HepG2 (cell line): ENCODE measurements around the gene GPLD1. TPM values are rescaled to one million over a fixed set of nuclear protein-coding genes. Genes with fewer than 3 reads are reported as not detected.

Experiments
- ATAC-seq: fragments of 200-7000 bp; cut with Tn5 transposase; 3 replicates; pipeline ENCODE4 v1.9.1; 2020; ENCODE audit warnings: mild to moderate bottlenecking, moderate library complexity
- BruUV-seq: library from RNA; stranded (reverse); fragments of 400-500 nt; replicated peaks from 2 replicates; lab custom pipeline; 2021; lab: Mats Ljungman, UMichigan
- CTCF ChIA-PET: fragments of 300-600 bp; formaldehyde crosslinking; extraction: SDS; loops from one replicate; lab custom pipeline; 2021; ENCODE audit warnings: low total read pairs, inconsistent platforms, low intra/inter-chr PET ratio; lab: Yijun Ruan, JAX
- POLR2A ChIA-PET: fragments of 350-600 bp; sonication (Branson Sonifier 250); formaldehyde crosslinking; loops from one replicate; lab custom pipeline; 2020; ENCODE audit warnings: antibody characterized with exemption, inconsistent platforms; lab: Yijun Ruan, JAX
- DNase-seq: peaks from one replicate; pipeline ENCODE4 v3.0.0-alpha.2; 2015; ENCODE audit warnings: low spot score
- FAIRE-seq: peaks from 3 replicates; lab custom pipeline; 2011; peaks lifted over from hg19 to GRCh38; lab: Jason Lieb, UNC
- H2AFZ ChIP-seq: one replicate; pipeline ENCODE4 v1.6.1; 2011; ENCODE audit warnings: low read length, inconsistent platforms
- H3K27ac ChIP-seq: fragments of 300-600 bp; 3 replicates; pipeline ENCODE4 v1.8.0; 2011; ENCODE audit warnings: mixed run types, mild to moderate bottlenecking, mixed read lengths, low read length, inconsistent platforms; ENCODE audit not compliant: insufficient read depth; ENCODE audit errors: extremely low read length
- H3K27me3 ChIP-seq, 2 experiments: fragments of 200-600 bp in 1 of 2; 2 replicates in 1 of 2; 3 replicates in 1 of 2; pipeline versions ENCODE4 v1.6.0 to v1.8.0; 2011; ENCODE audit warnings: low read length in 2 of 2, mild to moderate bottlenecking in 2 of 2, moderate library complexity in 2 of 2, inconsistent platforms in 1 of 2; ENCODE audit not compliant: insufficient read depth in 2 of 2, control insufficient read depth in 1 of 2
- H3K36me3 ChIP-seq, 2 experiments: fragments of 200-600 bp in 1 of 2; replicated peaks in 1 of 2; 2 replicates in 1 of 2; 3 replicates in 1 of 2; pipeline versions ENCODE4 v1.5.1 to v1.8.0; 2011; ENCODE audit warnings: low read length in 2 of 2, inconsistent platforms in 1 of 2; ENCODE audit not compliant: insufficient read depth in 2 of 2, control insufficient read depth in 1 of 2
- H3K4me1 ChIP-seq: 2 replicates; pipeline ENCODE4 v1.5.1; 2012; ENCODE audit warnings: low read length, inconsistent platforms; ENCODE audit not compliant: insufficient read depth
- H3K4me2 ChIP-seq: 2 replicates; pipeline ENCODE4 v1.6.0; 2011; ENCODE audit warnings: low read depth, low read length, inconsistent platforms
- H3K4me3 ChIP-seq, 3 experiments: fragments of 200-600 bp in 1 of 3; sonication (generic), shearing (Covaris generic) in 1 of 3; replicated peaks in 1 of 3; 2 replicates each; pipeline ENCODE4 v1.5.1; 2011 to 2016; ENCODE audit warnings: low read length in 3 of 3, inconsistent platforms in 2 of 3, low read depth in 2 of 3, mild to moderate bottlenecking in 2 of 3, control low read depth in 1 of 3, mixed read lengths in 1 of 3; ENCODE audit not compliant: insufficient read depth in 1 of 3
- H3K79me2 ChIP-seq: one replicate; pipeline ENCODE4 v1.6.1; 2011; ENCODE audit warnings: low read length, inconsistent platforms; ENCODE audit not compliant: insufficient read depth
- H3K9ac ChIP-seq: 2 replicates; pipeline ENCODE4 v1.6.0; 2011; ENCODE audit warnings: mild to moderate bottlenecking, low read depth, low read length, inconsistent platforms; ENCODE audit not compliant: insufficient read depth
- H3K9me3 ChIP-seq: 2 replicates; pipeline ENCODE4 v1.5.1; 2012; ENCODE audit warnings: mild to moderate bottlenecking, low read length
- H4K20me1 ChIP-seq: 2 replicates; pipeline ENCODE4 v1.6.0; 2011; ENCODE audit warnings: inconsistent platforms, mild to moderate bottlenecking, low read length, moderate library complexity; ENCODE audit not compliant: insufficient read depth
- CBFB ChIP-seq: sonication (generic); formaldehyde crosslinking; IDR thresholded peaks from 2 replicates; pipeline ENCODE4 v1.4.0; 2020; ENCODE audit warnings: missing genetic modification reagents
- CBX5 ChIP-seq: sonication (generic); formaldehyde crosslinking; IDR thresholded peaks from 2 replicates; pipeline ENCODE4 v1.4.0; 2020; ENCODE audit warnings: missing genetic modification reagents, borderline replicate concordance
- DPF2 ChIP-seq: sonication (generic); formaldehyde crosslinking; IDR thresholded peaks from 2 replicates; pipeline ENCODE4 v1.4.0; 2020; ENCODE audit warnings: mild to moderate bottlenecking, low read depth, missing genetic modification reagents, borderline replicate concordance
- GATAD2A ChIP-seq: IDR thresholded peaks from 2 replicates; pipeline ENCODE4 v1.6.1; 2016
- HIVEP1 ChIP-seq: sonication (generic); formaldehyde crosslinking; IDR thresholded peaks from 2 replicates; pipeline ENCODE4 v1.4.0; 2020; ENCODE audit warnings: mild to moderate bottlenecking, missing genetic modification reagents
- TRIM22 ChIP-seq: fragments of 450-650 bp; IDR thresholded peaks from 2 replicates; pipeline ENCODE4 v1.6.1; 2017
- ZBTB25 ChIP-seq: IDR thresholded peaks from 2 replicates; pipeline ENCODE4 v1.6.1; 2018; ENCODE audit warnings: missing genetic modification reagents
- ZNF101 ChIP-seq: sonication (generic); formaldehyde crosslinking; IDR thresholded peaks from 2 replicates; pipeline ENCODE4 v1.4.0; 2020; ENCODE audit warnings: mild to moderate bottlenecking, low read depth, missing genetic modification reagents, borderline replicate concordance
- ZNF207 ChIP-seq: fragments of 450-650 bp; IDR thresholded peaks from 2 replicates; pipeline ENCODE4 v1.6.1; 2016; ENCODE audit warnings: antibody characterized with exemption, borderline replicate concordance
- ZNF3 ChIP-seq: IDR thresholded peaks from 2 replicates; pipeline ENCODE4 v1.7.0; 2017; ENCODE audit warnings: inconsistent platforms
- ZNF382 ChIP-seq: sonication (generic); formaldehyde crosslinking; IDR thresholded peaks from 2 replicates; pipeline ENCODE4 v1.5.0; 2020; ENCODE audit warnings: missing genetic modification reagents, mild to moderate bottlenecking, borderline replicate concordance
- ZNF44 ChIP-seq: sonication (generic); formaldehyde crosslinking; IDR thresholded peaks from 2 replicates; pipeline ENCODE4 v1.5.1; 2020; ENCODE audit warnings: mild to moderate bottlenecking, missing genetic modification reagents
- ZNF501 ChIP-seq: sonication (generic); formaldehyde crosslinking; IDR thresholded peaks from 2 replicates; pipeline ENCODE4 v1.5.1; 2020; ENCODE audit warnings: mild to moderate bottlenecking, moderate library complexity, missing genetic modification reagents
- WGBS: methylation state at CpG from one replicate; pipeline ENCODE4 v1.1.6; 2017; ENCODE audit warnings: low lambda C conversion rate; 5-methylcytosine and 5-hydroxymethylcytosine counted together
- in situ Hi-C: cut with HindIII; loops from 2 replicates; pipeline ENCODE4 v1.10.0; 2017; ENCODE audit warnings: low pct_unique_long_range_greater_than_20kb; ENCODE audit not compliant: extremely low pct_ligation_motif_present
- intact Hi-C: fragments of 100-400 bp; cut with micrococcal nuclease; formaldehyde crosslinking; loops from one replicate; pipeline ENCODE4 v1.10.0; 2022; ENCODE audit not compliant: unreplicated experiment
- polyA plus RNA-seq, 8 experiments: library from polyadenylated mRNA; depleted of rRNA in 3 of 8; stranded (reverse) in 7 of 8; unstranded in 1 of 8; fragments of >200 nt; fragmentation: Illumina TruSeq in 4 of 8; extraction: Trizol in 4 of 8; gene quantifications; 2 replicates each; pipeline versions ENCODE4 v1.2.1 to v1.2.3, GENCODE V29; 2011 to 2016; ENCODE audit warnings: low read depth in 4 of 8, missing spikeins in 1 of 8, mixed read lengths in 1 of 8; ENCODE audit not compliant: insufficient read depth in 1 of 8
- total RNA-seq, 5 experiments: library from RNA; depleted of rRNA; stranded (reverse); fragments of >200 nt; fragmentation: Illumina TruSeq; extraction: Trizol; gene quantifications; 2 replicates each; pipeline ENCODE4 v1.2.3, GENCODE V29; 2016; ENCODE audit warnings: low read depth in 1 of 5
- TF ChIP-seq, protein P1 (sequence below): sonication (generic); formaldehyde crosslinking; IDR thresholded peaks from 2 replicates; pipeline ENCODE4 v1.8.0; 2023; ENCODE audit warnings: mild to moderate bottlenecking, missing genetic modification reagents
- TF ChIP-seq, protein P2 (sequence below): sonication (generic); formaldehyde crosslinking; IDR thresholded peaks from 2 replicates; pipeline ENCODE4 v1.4.0; 2020; ENCODE audit warnings: mild to moderate bottlenecking, missing genetic modification reagents

GPLD1 gene
- total and polyA plus RNA-seq, 2 of the 13 experiments (the other 11 are each of a cell fraction or from before 2014, with no cell fraction given) = 6.2 to 7.6 TPM

- Histone ChIP-seq H2AFZ (no peak overlapping the region), H3K4me1 (no peaks in the 10 kb centered on the region), H3K79me2 (no peaks in the 10 kb centered on the region), H3K27ac (no peak overlapping the region), H3K27me3 (no peaks in the 10 kb centered on the region), H3K36me3 (peaks cover 0 to 5% of the 10 kb centered on the region in 2 experiments; a peak in 2 of 5 replicates), H3K9me3 (no peaks in the 10 kb centered on the region), H3K4me3 (no peak overlapping the region), H3K9ac (no peak overlapping the region), H3K4me2 (no peak overlapping the region), H4K20me1 (no peaks in the 10 kb centered on the region)
- DNase-seq (no peak), FAIRE-seq (no peak), ATAC-seq (no peak)
- in situ Hi-C loops = no loop called here
- intact Hi-C loops = no loop called here
- ChIA-PET POLR2A (interaction anchor here (3.1 kb wide), 1 partner anchor 16 kb away, joined by 7 read pairs; the partner anchor contains the start of gene ALDH5A1), CTCF (no interaction called here)
- WGBS = 92% methylated on average over 4 of the region's 4 CpGs
- no peak for TF ChIP-seq ZNF44 (CRISPR knock-in tag)
- no peak for TF ChIP-seq ZNF3 (CRISPR knock-in tag)
- no peak for TF ChIP-seq CBX5 (CRISPR knock-in tag)
- TF ChIP-seq, protein P1, sequence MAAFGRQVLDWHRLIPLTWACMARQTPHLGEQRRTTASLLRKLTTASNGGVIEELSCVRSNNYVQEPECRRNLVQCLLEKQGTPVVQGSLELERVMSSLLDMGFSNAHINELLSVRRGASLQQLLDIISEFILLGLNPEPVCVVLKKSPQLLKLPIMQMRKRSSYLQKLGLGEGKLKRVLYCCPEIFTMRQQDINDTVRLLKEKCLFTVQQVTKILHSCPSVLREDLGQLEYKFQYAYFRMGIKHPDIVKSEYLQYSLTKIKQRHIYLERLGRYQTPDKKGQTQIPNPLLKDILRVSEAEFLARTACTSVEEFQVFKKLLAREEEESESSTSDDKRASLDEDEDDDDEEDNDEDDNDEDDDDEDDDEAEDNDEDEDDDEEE = no peak
- no peak for TF ChIP-seq ZNF501 (CRISPR knock-in tag)
- TF ChIP-seq ZNF207 = no peak
- no TSS peak for BruUV-seq
Measured at GRCh38 chr6:24478903-24479302, 10.5 kb downstream of the GPLD1 start.

GRCh38 chr6:24477070-24477469 lies 12.3 kb downstream of the GPLD1 start:
- 94% methylated on average over 1 of the region's 1 CpG for WGBS
- POLR2A ChIA-PET = no interaction called here

More at GRCh38 chr6:24477070-24477469, 12.3 kb downstream of the GPLD1 start:
- Histone ChIP-seq H3K4me1 (no peaks in the 10 kb centered on the region), H4K20me1 (no peaks in the 10 kb centered on the region), H3K27me3 (no peaks in the 10 kb centered on the region), H3K4me3 (no peak overlapping the region), H3K79me2 (no peaks in the 10 kb centered on the region), H3K27ac (no peak overlapping the region), H3K9me3 (no peaks in the 10 kb centered on the region), H3K9ac (no peak overlapping the region), H2AFZ (no peak overlapping the region), H3K4me2 (no peak overlapping the region), H3K36me3 (peaks cover 0 to 5% of the 10 kb centered on the region in 2 experiments; a peak in 2 of 5 replicates)
- FAIRE-seq (no peak), DNase-seq (no peak), ATAC-seq (no peak)
- BruUV-seq = no TSS peak
- CTCF ChIA-PET = no interaction called here
- intact Hi-C loops = no loop called here
- in situ Hi-C loops = no loop called here
- TF ChIP-seq DPF2 (CRISPR knock-in tag) (no peak), HIVEP1 (CRISPR knock-in tag) (no peak), GATAD2A (no peak), CBFB (CRISPR knock-in tag) (no peak), ZNF382 (CRISPR knock-in tag) (no peak), ZBTB25 (no peak), ZNF101 (no peak), TRIM22 (no peak)
- TF ChIP-seq, protein P2, sequence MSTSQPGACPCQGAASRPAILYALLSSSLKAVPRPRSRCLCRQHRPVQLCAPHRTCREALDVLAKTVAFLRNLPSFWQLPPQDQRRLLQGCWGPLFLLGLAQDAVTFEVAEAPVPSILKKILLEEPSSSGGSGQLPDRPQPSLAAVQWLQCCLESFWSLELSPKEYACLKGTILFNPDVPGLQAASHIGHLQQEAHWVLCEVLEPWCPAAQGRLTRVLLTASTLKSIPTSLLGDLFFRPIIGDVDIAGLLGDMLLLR (CRISPR knock-in tag) = no peak
